AG10803 (cell line): ENCODE data around the gene KRT74.

Experiments
- DNase-seq: peaks from one replicate; pipeline ENCODE4 v3.0.0; 2010; ENCODE audit warnings: low read depth
- H3K4me3 ChIP-seq: 2 replicates; pipeline ENCODE4 v1.5.1; 2011; ENCODE audit warnings: mild to moderate bottlenecking, low read length, control low read depth
- CTCF ChIP-seq: conservative IDR thresholded peaks from 2 replicates; pipeline ENCODE4 v1.5.1; 2011; ENCODE audit warnings: mild to moderate bottlenecking, low read length, control low read depth, inconsistent platforms

KRT74 gene

DNA sequence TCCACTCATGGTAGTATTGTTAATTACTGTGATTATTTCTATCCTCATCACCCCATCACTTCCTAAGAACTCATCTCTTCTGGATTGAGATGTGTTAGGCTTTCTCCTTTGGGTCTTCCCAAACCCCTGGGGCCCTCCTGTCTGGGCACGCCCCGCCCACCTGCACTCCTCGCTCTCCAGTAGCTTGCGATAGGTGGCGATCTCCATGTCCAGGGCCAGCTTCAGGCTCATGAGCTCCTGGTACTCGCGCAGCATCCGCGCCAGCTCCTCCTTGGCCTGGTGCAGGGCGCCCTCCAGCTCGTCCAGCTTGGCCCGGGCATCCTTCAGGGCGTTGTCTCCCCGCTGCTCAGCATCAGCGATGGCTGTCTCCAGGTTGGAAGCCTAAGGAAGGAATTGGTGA lies 27.5 kb downstream of the KRT74 start:
- TF ChIP-seq CTCF, result no peak
- DNase-seq, result no peak
- H3K4me3 ChIP-seq, result no peak overlapping the region

DNA sequence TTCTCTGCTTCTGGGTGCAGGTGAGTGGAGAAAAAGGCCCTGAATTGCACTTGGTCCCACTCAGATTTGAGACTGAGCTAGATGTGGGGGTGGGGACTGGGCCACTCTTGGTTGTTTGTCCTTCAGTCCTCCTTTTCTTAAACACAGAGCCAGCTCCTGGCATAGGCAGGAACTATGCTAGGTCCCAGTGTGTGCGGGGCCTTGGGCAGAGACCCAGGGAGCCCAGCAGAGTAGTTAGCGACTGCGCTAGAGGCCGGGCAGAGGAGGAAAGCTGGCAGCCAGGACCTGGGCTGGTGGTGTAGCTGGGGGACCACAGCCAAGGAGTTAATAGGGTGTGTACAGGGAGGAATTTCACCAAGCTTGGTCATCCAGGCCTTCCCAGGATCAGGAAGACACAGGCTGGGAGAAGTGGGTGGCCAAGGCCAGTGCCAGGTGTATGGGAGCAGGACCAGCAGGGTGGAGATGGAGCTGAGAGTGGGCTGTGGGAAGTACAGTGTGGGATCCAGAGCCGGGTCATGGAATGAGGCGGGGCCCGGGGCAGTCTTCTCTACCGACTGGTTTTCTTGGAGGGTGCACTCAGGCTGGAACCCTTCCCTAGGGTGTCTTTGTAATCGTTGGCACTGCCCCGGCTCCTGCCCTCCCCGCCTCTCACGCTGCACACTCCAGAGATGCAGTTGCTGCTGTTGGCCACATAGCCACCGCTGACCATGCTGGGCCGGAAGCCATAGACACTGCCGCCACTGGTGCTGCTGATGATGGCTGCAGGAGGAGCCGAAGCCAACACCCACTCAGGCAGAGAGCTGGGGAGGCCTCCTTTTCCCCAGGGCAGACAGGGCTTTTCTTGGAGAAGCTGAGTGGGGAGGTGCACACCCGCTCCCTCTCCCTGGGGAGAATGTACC lies 29.4 kb downstream of the KRT74 start:
- TF ChIP-seq CTCF, result peak; percentile 17
- peak; percentile 23 for DNase-seq
- H3K4me3 ChIP-seq, result no peak overlapping the region

DNA sequence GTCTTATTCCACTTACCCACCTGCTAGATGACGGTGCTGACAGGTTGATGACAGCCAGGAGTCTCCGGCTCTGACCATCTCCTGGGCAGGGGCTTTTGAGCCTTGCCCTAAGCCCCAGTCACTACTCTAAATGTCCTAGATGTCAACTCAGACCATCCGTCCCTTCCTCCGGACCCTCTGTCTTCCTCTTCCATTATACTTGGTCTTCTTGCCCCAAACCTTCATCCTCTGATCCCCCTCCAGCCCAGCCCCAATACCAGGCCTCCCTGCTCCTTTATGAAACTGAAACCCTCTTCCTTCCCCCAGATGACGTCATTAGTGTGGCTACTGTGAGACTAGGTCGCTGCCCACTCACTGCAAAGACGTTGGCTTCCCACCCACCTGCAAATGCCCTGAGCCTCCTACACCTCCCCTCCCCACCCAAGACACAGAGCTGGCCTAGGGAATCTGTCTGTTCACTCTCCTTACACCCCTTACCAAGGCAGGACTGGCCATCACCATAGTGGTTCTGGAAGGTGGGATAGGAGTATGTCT lies 30.8 kb downstream of the KRT74 start:
- no peak for TF ChIP-seq CTCF
- DNase-seq, result no peak
- no peak overlapping the region for H3K4me3 ChIP-seq

GRCh38 chr12:52542157-52542556 lies 31.5 kb downstream of the KRT74 start:
- no peak for DNase-seq
- TF ChIP-seq CTCF, result no peak
- H3K4me3 ChIP-seq, result no peak overlapping the region

GRCh38 chr12:52541709-52542108 lies 31.9 kb downstream of the KRT74 start:
- DNase-seq, result no peak
- TF ChIP-seq CTCF, result no peak
- H3K4me3 ChIP-seq, result no peak overlapping the region

GRCh38 chr12:52540531-52540930 lies 33.1 kb downstream of the KRT74 start:
- no peak for TF ChIP-seq CTCF
- no peak for DNase-seq
- no peak overlapping the region for H3K4me3 ChIP-seq

- no peak for TF ChIP-seq CTCF
- DNase-seq, result no peak
- no peak overlapping the region for H3K4me3 ChIP-seq
These were observed 33.8 kb downstream of the KRT74 start for GRCh38 chr12:52539821-52540173.
